Urinary bladder (tissue), 4 donors: ENCODE results near the gene PON2. TPM values are rescaled to one million over a fixed set of nuclear protein-coding genes. Genes with fewer than 3 reads are reported as not detected.
A peak's percentile ranks its signal among the peaks of the same experiment; 100 is the strongest.
"Not testable (repeated sequence)": the region's sequence is repeated elsewhere in the genome, so short reads cannot be mapped to it uniquely, and the experiment has no call there.

ENCODE experiments used
- DNase-seq: peaks from one replicate; pipeline ENCODE4 v3.0.0-alpha.2; 2015; ENCODE audit errors: extremely low spot score
- H3K27ac ChIP-seq: one replicate; pipeline ENCODE4 v1.5.1; 2013; ENCODE audit warnings: low read depth, mild to moderate bottlenecking, moderate library complexity
- H3K36me3 ChIP-seq: one replicate; pipeline ENCODE4 v1.6.1; 2013; ENCODE audit warnings: mild to moderate bottlenecking, moderate library complexity; ENCODE audit not compliant: insufficient read depth
- H3K4me1 ChIP-seq: one replicate; pipeline ENCODE4 v1.6.1; 2013; ENCODE audit warnings: mild to moderate bottlenecking, moderate library complexity; ENCODE audit not compliant: insufficient read depth
- H3K4me3 ChIP-seq: one replicate; pipeline ENCODE4 v1.5.1; 2013; ENCODE audit warnings: low read depth, low read length
- WGBS: extraction: QIAGEN DNeasy Blood & Tissue Kit; methylation state at CpG from one replicate; pipeline ENCODE4 v1.1.7; 2013; 5-methylcytosine and 5-hydroxymethylcytosine counted together
- polyA plus RNA-seq: library from polyadenylated mRNA; stranded (reverse); fragments of 200-250 nt; gene quantifications from one replicate; pipeline ENCODE4 v1.2.3, GENCODE V29; 2013
- total RNA-seq: library from RNA; depleted of rRNA; stranded (reverse); fragments of >200 nt; gene quantifications from one replicate; pipeline ENCODE4 v1.2.3, GENCODE V29; 2014
- donor health status: healthy with polysubstance abuse.
- donor health status: healthy.

PON2 gene
- total and polyA plus RNA-seq, 2 donors = 53.7 to 130 TPM

DNA sequence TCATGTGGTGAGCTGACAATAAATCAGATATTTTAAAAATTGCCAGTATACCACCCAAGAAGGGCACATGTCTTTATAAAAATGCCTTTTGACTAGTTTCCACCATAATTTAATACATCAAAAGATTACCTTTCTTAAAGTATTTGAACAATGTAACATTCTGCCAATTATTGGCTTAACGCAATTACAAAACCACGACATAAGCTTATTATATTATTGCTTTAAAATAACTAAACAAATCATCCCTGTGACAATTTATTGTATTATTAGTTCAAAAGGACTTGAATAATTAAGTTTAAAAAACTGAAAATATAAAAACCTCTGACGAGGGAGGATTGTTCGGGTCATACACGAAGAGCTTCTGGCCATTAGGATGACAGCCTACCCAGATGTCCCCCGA lies 29.0 kb downstream of the PON2 start:
- H3K27ac ChIP-seq = no peak overlapping the region
- 96% methylated on average over 6 of the region's 6 CpGs for WGBS
- H3K4me3 ChIP-seq = no peak overlapping the region
- no peak for DNase-seq
- no peaks in the 10 kb centered on the region for H3K4me1 ChIP-seq
- no peaks in the 10 kb centered on the region for H3K36me3 ChIP-seq

DNA sequence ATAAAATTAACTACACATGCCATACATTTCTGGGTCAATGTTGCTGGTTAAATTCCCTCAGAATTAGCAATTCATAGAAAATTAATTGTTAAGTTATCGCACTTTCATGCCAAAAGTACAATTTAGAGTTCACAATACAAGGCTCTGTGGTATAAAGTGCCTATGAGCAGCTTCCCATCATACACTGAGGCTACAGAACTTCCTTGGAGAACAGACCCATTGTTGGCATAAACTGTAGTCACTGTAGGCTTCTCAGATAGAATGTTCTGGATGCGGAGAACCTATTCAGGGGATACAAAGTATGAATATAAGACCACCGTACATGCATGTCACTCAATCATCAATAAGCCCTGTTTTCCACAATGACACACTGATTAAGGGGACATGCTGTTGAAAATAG lies 29.6 kb downstream of the PON2 start:
- H3K27ac ChIP-seq = no peak overlapping the region
- no peak overlapping the region for H3K4me3 ChIP-seq
- DNase-seq = no peak
- no peaks in the 10 kb centered on the region for H3K36me3 ChIP-seq
- no peaks in the 10 kb centered on the region for H3K4me1 ChIP-seq
- WGBS = 95% methylated on average over 3 of the region's 3 CpGs

DNA sequence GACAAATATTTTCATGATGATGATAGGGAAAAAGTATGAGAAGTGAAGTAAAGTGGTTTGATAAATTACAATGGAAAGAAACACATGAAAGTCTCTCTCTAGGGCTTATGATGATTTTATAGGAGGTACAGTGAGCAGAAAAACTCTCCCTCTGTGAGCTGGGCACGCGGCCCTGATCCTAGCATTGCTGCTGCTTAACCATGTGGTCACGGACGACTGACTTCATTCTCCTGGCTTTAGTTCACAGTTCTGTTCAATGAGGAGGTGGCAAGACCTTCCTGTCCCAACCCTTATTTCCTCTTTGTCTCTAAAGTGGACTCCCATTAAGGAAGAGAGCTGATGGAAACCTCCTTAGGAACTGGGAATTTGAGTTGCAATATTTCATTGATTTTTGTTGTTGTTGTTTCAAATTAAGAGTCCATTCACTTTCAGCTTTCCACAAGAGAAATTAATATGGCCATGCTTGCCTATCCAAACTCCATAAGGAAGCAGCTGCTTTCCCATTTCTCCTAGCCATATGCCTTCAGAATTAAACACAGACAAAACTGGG lies 30.4 kb downstream of the PON2 start:
- WGBS = 25% methylated on average over 4 of the region's 4 CpGs
- Histone ChIP-seq H3K36me3 (no peaks in the 10 kb centered on the region), H3K4me3 (no peak overlapping the region), H3K27ac (no peak overlapping the region), H3K4me1 (no peaks in the 10 kb centered on the region)
- no peak for DNase-seq

DNA sequence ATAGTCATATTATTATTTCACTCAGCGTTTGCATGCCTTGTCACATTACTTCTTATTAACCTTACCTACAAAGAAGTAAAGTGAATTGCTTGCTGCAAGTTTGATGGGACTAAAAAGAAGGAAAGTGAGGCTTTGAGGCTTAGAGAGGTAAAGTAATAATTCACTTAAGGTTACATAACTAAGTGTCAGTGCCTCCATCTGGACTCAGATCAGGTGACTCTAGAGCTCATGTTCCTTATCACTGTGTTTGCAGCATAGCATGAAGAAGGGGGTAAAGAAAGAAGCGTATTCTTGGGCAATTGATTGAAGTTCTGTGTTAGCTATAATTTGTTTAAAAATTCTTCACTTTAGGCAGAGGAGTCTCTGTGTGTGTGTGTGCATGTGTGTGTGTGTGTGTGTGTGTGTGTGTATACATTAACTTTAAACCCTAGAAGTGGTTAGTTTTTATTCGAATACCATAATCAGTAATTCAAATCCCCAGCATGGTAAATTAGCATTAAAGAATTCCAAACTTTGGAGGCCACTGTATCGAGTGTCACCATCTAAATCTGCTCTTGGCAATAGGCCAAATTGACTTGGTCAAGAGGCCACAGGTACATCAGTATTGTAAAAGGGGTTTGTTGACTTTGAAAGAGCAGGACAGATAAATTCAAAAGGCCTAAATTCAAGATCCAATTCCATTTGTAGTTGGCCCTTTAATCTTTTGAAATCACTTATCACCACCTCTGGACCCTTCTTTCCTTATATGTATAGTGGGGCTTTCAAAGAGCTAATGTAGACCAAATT lies 36.5 kb downstream of the PON2 start:
- Histone ChIP-seq H3K36me3 (no peaks in the 10 kb centered on the region), H3K4me3 (no peak overlapping the region), H3K27ac (no peak overlapping the region), H3K4me1 (no peaks in the 10 kb centered on the region)
- whole genome bisulfite sequencing = 81% methylated on average over 4 of the region's 4 CpGs
- no peak for DNase-seq

DNA sequence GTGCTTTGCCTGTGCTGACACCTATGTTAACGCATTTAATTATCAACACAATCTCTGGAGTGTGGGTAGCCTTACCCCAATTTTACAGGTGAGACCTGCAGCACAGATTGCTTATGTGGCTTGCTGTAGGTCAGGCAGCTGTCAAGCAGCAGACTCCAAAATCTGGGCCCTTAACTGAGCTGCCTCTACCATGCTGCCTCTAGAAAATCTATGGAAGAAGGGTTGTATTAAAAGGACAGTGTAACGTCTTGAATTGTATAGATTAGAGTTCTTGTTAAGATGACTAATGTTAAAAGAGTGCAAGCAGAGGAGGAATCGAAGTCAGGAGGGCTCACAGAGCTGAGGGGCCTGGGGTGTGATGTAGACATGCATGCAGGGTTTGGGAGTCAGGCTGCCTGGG lies 37.4 kb downstream of the PON2 start:
- no peaks in the 10 kb centered on the region for H3K36me3 ChIP-seq
- 76% methylated on average over 3 of the region's 3 CpGs for WGBS
- no peak for DNase-seq
- H3K27ac ChIP-seq = no peak overlapping the region
- H3K4me1 ChIP-seq = no peaks in the 10 kb centered on the region
- H3K4me3 ChIP-seq = peak overlapping the region; percentile 61

DNA sequence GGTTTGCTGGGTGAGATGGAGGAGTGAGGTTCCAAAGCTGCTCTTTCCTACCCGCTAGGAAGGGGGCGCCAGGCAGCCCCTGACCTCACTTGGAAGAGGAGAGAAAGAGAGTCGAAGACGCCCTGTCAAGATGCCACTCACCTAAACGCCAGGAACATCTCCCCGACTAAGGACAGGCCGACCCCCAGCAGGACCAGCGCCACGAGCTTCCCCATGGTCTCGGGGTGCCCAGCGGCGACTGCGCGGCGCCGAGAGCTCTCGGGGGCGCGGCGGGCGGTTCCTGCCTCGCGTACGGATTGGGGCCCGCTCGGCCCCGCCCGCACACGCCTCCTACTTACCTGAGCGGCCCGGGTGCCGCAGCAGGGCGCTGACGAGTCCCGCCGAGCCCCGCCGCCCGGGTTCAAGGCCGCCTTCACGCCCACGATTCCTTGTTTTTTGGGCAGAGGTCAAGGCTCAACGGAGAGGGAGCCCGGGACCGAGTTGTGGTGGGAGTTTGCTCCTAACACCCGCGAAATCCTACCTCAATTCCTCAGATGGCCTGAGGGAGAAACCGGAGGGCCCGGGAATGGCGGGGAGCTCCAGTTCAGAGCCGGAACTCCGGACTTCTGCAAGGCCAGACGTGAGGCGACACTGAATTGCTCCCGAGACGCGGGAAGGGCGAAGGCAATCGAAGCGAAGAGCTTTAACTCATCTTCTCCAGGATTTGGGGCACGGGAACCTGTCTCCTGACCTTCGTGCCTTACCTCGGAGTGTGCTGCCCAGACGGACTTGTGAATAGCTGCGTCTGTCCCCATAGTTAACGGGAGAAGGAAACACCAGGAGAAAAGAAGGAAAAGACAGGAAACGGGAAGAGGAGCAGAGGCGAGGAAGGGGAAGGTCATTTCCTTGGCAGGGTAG lies 38.4 kb downstream of the PON2 start, which contains the start of gene PON3:
PON3 (minus strand) TSS at position 240 of the 897 bp plus-strand sequence; CDS start at position 215, 25 bp downstream.
- WGBS = 12% methylated on average over 68 of the region's 68 CpGs
- Histone ChIP-seq H3K4me3 (peak within 1 kb of the TSS; percentile 61), H3K36me3 (no peaks in the 10 kb centered on the region), H3K27ac (peak within 1 kb of the TSS; percentile 57), H3K4me1 (no peaks in the 10 kb centered on the region)
- no peak for DNase-seq

DNA sequence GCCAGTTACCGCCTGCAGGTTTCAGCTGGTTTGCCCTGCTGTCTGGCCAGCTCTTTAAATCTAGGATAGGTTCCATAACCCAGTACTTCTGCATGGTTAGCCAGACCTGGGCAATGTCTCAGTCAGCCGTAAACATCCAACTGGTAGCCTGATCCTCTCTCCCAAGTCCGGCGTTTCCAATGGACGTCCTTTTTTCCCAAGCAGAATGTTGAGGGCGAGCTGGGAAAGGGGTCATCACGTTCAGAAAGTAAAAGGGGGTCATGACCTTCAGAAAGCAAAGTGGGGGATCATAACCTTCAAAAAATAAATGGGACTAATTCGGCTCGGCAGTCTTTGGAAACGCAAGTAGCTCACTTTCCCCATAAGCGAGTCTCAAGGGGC lies 39.1 kb downstream of the PON2 start:
- Histone ChIP-seq H3K4me1 (no peaks in the 10 kb centered on the region), H3K4me3 (peak overlapping the region; percentile 61), H3K36me3 (no peaks in the 10 kb centered on the region), H3K27ac (no peak overlapping the region)
- WGBS = 75% methylated on average over 11 of the region's 11 CpGs
- DNase-seq = no peak

DNA sequence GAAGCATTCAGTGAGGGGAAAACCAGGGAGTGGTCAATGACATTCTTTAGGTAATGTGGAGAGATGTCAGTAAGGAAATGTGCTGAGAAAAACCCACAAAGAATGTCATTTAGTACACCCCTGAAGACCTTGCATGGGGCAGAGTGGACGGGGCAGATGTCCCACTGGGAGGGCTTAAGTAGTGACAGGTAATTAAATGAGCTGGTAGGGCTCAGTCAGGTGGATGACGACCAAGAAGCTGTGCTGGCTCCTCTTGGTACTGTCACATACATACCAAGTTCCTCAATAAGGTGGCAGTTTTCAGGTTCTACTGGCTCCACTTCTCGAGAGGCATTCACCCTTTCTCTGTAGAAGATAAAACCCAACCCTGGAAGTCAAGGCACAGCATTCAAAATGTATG lies 40.5 kb downstream of the PON2 start:
- DNase-seq = no peak
- 88% methylated on average over 3 of the region's 3 CpGs for WGBS
- no peak overlapping the region for H3K27ac ChIP-seq
- H3K4me1 ChIP-seq = no peaks in the 10 kb centered on the region
- no peak overlapping the region for H3K4me3 ChIP-seq
- no peaks in the 10 kb centered on the region for H3K36me3 ChIP-seq

DNA sequence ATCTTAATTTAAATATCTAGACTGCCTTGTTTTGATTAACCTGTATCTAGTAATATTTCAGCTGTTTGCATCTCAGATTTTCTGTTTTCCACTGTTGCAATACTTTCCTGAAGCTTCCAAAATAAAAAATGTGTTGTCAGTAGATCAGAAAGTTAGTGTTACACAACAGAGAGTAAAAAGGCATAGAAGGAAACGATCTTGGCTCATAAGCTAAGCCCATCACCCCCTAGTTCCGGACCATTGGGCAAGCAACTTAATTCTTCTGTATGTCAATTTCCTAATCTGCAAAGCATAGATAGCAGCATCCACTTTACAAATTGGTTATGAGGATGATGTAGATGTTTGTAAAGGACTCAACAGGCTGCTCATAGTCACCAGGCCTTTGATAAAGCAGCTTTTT lies 43.1 kb downstream of the PON2 start:
- WGBS = 62% methylated on average over 2 of the region's 2 CpGs
- H3K36me3 ChIP-seq = no peaks in the 10 kb centered on the region
- H3K27ac ChIP-seq = no peak overlapping the region
- DNase-seq = no peak
- H3K4me1 ChIP-seq = no peaks in the 10 kb centered on the region
- no peak overlapping the region for H3K4me3 ChIP-seq

DNA sequence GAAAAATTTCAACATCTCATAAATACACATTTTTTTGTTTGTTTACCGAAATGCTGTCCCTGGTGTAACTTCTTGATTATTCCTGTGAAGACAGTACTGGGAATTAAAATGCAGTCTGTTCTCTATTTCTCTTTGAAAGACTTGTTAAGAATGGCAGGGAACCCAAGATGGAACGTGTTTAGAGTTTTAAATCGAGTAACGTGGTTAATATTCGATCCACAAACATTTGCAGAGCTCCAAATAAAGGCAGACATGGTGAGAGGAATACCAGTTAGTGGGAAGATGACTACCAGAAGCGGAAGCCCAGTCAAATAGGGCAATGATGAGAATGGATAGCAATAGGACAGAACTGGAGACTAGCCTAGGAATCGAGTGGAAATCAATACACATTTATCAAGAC lies 45.3 kb downstream of the PON2 start:
- DNase-seq = no peak
- WGBS = 92% methylated on average over 7 of the region's 7 CpGs
- H3K4me3 ChIP-seq = no peak overlapping the region
- no peak overlapping the region for H3K27ac ChIP-seq
- no peaks in the 10 kb centered on the region for H3K36me3 ChIP-seq
- H3K4me1 ChIP-seq = no peaks in the 10 kb centered on the region

DNA sequence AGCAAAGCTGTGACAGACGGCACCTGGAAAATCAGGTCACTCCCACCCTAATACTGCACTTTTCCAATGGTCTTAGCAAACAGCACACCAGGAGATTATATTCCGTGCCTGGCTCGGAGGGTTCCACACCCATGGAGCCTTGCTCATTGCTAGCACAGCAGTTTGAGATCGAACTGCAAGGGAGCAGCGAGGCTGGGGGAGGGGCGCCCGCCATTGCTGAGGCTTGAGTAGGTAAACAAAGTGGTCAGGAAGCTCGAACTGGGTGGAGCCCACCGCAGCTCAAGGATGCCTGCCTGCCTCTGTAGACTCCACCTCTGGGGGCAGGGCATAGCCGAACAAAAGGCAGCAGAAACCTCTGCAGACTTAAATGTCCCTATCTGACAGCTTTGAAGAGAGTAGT lies 55.4 kb downstream of the PON2 start:
- not testable (repeated sequence) for H3K4me3 ChIP-seq, H3K27ac ChIP-seq, DNase-seq, H3K36me3 ChIP-seq, H3K4me1 ChIP-seq
- WGBS = 89% methylated on average over 10 of the region's 10 CpGs

DNA sequence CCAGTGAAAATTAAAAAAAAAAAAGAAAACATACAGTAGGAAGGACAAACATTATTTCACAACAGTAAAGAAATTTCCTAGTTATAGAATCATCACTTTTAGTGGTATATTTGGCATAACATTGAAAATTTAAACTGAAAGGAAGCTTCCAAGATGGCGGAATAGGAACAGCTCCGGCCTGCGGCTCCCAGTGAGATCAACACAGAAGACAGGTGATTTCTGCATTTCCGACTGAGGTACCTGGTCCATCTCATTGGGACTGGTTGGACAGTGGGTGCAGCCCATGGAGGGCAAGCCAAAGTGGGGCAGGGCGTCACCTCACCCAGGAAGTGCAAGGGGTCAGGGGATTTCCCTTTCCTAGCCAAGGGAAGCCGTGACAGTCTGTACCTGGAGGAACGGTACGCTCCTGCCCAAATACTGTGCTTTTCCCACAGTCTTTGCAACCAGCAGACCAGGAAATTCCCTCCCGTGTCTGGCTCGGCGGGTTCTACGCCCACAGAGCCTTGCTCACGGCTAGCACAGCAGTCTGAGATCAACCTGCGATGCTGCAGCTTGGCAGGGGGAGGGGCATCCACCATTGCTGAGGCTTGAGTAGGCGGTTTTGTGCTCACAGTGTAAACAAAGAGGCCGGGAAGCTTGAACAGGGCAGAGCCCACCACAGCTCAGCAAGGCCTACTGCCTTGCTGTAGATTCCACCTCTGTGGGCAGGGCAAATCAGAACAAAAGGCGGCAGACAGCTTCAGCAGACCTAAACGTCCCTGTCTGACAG lies 58.0 kb downstream of the PON2 start:
- Histone ChIP-seq H3K4me1 (no peaks in the 10 kb centered on the region), H3K27ac (no peak overlapping the region), H3K36me3 (no peaks in the 10 kb centered on the region), H3K4me3 (no peak overlapping the region)
- DNase-seq = no peak
- 84% methylated on average over 18 of the region's 18 CpGs for WGBS

DNA sequence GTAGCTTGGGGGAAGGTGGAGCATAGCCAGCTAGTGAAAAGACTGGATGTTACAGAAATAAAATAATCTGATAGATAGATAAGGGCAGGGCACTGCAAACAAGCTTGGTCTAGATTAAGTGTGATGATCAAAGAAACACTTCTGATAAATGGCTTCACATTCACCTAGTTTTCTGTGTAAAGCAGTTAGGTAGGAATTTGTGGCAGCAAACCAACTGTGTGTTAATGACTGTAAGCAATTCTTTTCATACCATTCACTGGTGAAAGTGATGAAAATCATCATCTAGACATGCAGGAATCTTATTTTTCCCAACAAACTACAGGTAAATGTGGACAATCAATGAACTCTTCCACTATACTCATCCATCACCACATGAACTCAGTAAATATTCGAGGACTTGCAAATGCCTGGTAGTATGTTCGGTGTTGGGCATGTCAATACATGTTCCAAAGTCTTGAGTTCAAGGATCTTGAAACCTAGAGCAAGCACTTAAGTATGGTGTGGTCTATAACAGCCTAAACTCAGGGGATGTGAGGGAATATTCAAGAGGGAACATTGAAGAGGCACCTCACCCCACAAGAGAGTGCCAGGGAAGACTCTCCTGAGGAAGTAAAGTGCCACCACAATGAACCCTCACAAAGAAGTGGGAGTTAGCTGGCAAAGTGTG lies 59.1 kb downstream of the PON2 start:
- H3K36me3 ChIP-seq = no peaks in the 10 kb centered on the region
- H3K4me1 ChIP-seq = no peaks in the 10 kb centered on the region
- no peak overlapping the region for H3K27ac ChIP-seq
- no peak for DNase-seq
- WGBS = 87% methylated on average over 2 of the region's 2 CpGs
- no peak overlapping the region for H3K4me3 ChIP-seq
